ENCODE data around the gene TNNI2.

Gene TNNI2

GRCh38 chr11:1834779-1835670 is 3.8 kb upstream of the TNNI2 start, which contains the start of gene SYT8:
Gene SYT8, plus strand, starts transcription at chr11:1834990. Its CDS starts 116 bp downstream, at chr11:1835106.
- no peak for DNase-seq (ENCODE audit: low read depth)

- DNase-seq (ENCODE audit: low read depth): no peak
Observed at GRCh38 chr11:1835671-1836010, 3.1 kb upstream of the TNNI2 start.

GRCh38 chr11:1836011-1836945 is 2.5 kb upstream of the TNNI2 start:
- DNase-seq (ENCODE audit: low read depth): no peak

- no peak for DNase-seq (ENCODE audit: low read depth)
Observed at GRCh38 chr11:1837171-1838076, 1.4 kb upstream of the TNNI2 start.

- no peak for DNase-seq (ENCODE audit: low read depth)
Observed at GRCh38 chr11:1838077-1838425, 730 bp upstream of the TNNI2 start.

- DNase-seq (ENCODE audit: low read depth): no peak
Observed at GRCh38 chr11:1839204-1839923, 583 bp downstream of the TNNI2 start.

GRCh38 chr11:1839924-1840779 is 1.4 kb downstream of the TNNI2 start:
- no peak for DNase-seq (ENCODE audit: low read depth)

- DNase-seq (ENCODE audit: low read depth): no peak
Observed at GRCh38 chr11:1840780-1841480, 2.1 kb downstream of the TNNI2 start.

GRCh38 chr11:1841511-1842148 is 2.8 kb downstream of the TNNI2 start:
- no peak for DNase-seq (ENCODE audit: low read depth)

GRCh38 chr11:1842149-1843097 is 3.6 kb downstream of the TNNI2 start:
- no peak for DNase-seq (ENCODE audit: low read depth)

GRCh38 chr11:1843098-1843473 is 4.3 kb downstream of the TNNI2 start:
- DNase-seq (ENCODE audit: low read depth): no peak

GRCh38 chr11:1843796-1844195 is 5.0 kb downstream of the TNNI2 start:
- DNase-seq (ENCODE audit: low read depth): no peak

GRCh38 chr11:1844221-1845094 is 5.7 kb downstream of the TNNI2 start:
- DNase-seq (ENCODE audit: low read depth): no peak

- no peak for DNase-seq (ENCODE audit: low read depth)
Observed at GRCh38 chr11:1845095-1845429, 6.3 kb downstream of the TNNI2 start.

GRCh38 chr11:1845561-1846452 is 7.0 kb downstream of the TNNI2 start:
- DNase-seq (ENCODE audit: low read depth): no peak

GRCh38 chr11:1846453-1846932 is 7.7 kb downstream of the TNNI2 start:
- DNase-seq (ENCODE audit: low read depth): no peak
